ENCODE measurements around the gene CEPT1. TPM values are rescaled to one million over a fixed set of nuclear protein-coding genes. Genes with fewer than 3 reads are reported as not detected.

Gene CEPT1
- total RNA-seq, 1 experiment from 2014 or later: 33.6 TPM

GRCh38 chr1:111225717-111226400, 85.8 kb downstream of the CEPT1 start:
- Histone ChIP-seq H3K36me3 (ENCODE audit: low read depth) (no peaks in the 10 kb centered on the region), H3K9me3 (ENCODE audit: insufficient read depth, low read depth) (no peaks in the 10 kb centered on the region), H3K27ac (no peak overlapping the region), H3K4me2 (no peak overlapping the region), H3K9me2 (ENCODE audit: insufficient read depth) (no peaks in the 10 kb centered on the region), H4K20me1 (ENCODE audit: insufficient read depth) (no peaks in the 10 kb centered on the region), H3F3A (ENCODE audit: insufficient read depth, low read depth) (peaks cover 16% of the 10 kb centered on the region), H2AFZ (no peak overlapping the region), H3K27me3 (ENCODE audit: insufficient read depth, low read depth) (no peaks in the 10 kb centered on the region), H3K4me3 (no peak overlapping the region), H3K79me2 (ENCODE audit: low read depth) (no peaks in the 10 kb centered on the region), H3K4me1 (replicated peaks; ENCODE audit: insufficient read depth) (peaks cover 34% of the 10 kb centered on the region)
- no TSS peak for BruUV-seq (replicated peaks)
- no peak for TF ChIP-seq EZH2 (IDR thresholded peaks at IDR 0.05; ENCODE audit: low read depth)
- TF ChIP-seq CTCF (conservative IDR thresholded peaks at IDR 0.05): no peak
- CTCF ChIA-PET: interaction anchor here (1.1 kb wide), 1 partner anchor 197 kb away, joined by 3 read pairs; no protein-coding TSS in a partner anchor
- intact Hi-C loops (cut with micrococcal nuclease; ENCODE audit: unreplicated experiment): no loop called here
- POLR2A ChIA-PET (ENCODE audit: unreplicated experiment): no interaction called here
- no peak for DNase-seq

GRCh38 chr1:111227434-111227833, 87.4 kb downstream of the CEPT1 start, which contains the start of gene CHI3L2:
Gene CHI3L2 (plus strand): TSS chr1:111227713. CDS start chr1:111227730, 17 bp downstream.
- intact Hi-C loops (cut with micrococcal nuclease; ENCODE audit: unreplicated experiment): no loop called here
- POLR2A ChIA-PET (ENCODE audit: unreplicated experiment): no interaction called here
- H2AFZ ChIP-seq: peak within 1 kb of the TSS; percentile 73

GRCh38 chr1:111227851-111228747, 88.1 kb downstream of the CEPT1 start:
- BruUV-seq (replicated peaks): no TSS peak
- peaks cover 11% of the 10 kb centered on the region for H3F3A ChIP-seq (ENCODE audit: insufficient read depth, low read depth)
- CTCF ChIA-PET: no interaction called here
- POLR2A ChIA-PET (ENCODE audit: unreplicated experiment): interaction anchor here (0.6 kb wide), 1 partner anchor 76 kb away, joined by 4 read pairs; no protein-coding TSS in a partner anchor
- H2AFZ ChIP-seq: peak overlapping the region; percentile 73
- no peak overlapping the region for H3K4me3 ChIP-seq
- no peaks in the 10 kb centered on the region for H3K27me3 ChIP-seq (ENCODE audit: insufficient read depth, low read depth)
- intact Hi-C loops (cut with micrococcal nuclease; ENCODE audit: unreplicated experiment): no loop called here
- no peaks in the 10 kb centered on the region for H3K79me2 ChIP-seq (ENCODE audit: low read depth)
- DNase-seq: peak in 1 of 2 experiments; percentile 85
- H3K9me2 ChIP-seq (ENCODE audit: insufficient read depth): no peaks in the 10 kb centered on the region
- H4K20me1 ChIP-seq (ENCODE audit: insufficient read depth): no peaks in the 10 kb centered on the region
- no peaks in the 10 kb centered on the region for H3K9me3 ChIP-seq (ENCODE audit: insufficient read depth, low read depth)
- H3K27ac ChIP-seq: peak overlapping the region; percentile 30; the same call in 1 of the 2 replicates
- H3K4me1 ChIP-seq (replicated peaks; ENCODE audit: insufficient read depth): peaks cover 20% of the 10 kb centered on the region
- no peak for TF ChIP-seq CTCF (conservative IDR thresholded peaks at IDR 0.05)
- no peak for TF ChIP-seq EZH2 (IDR thresholded peaks at IDR 0.05; ENCODE audit: low read depth)
- peak overlapping the region; percentile 45 for H3K4me2 ChIP-seq
- no peaks in the 10 kb centered on the region for H3K36me3 ChIP-seq (ENCODE audit: low read depth)

More at GRCh38 chr1:111227434-111227833, 87.4 kb downstream of the CEPT1 start, which contains the start of gene CHI3L2:
- peaks cover 14% of the 10 kb centered on the region for H3F3A ChIP-seq (ENCODE audit: insufficient read depth, low read depth)
- no peaks in the 10 kb centered on the region for H3K9me3 ChIP-seq (ENCODE audit: insufficient read depth, low read depth)
- H3K79me2 ChIP-seq (ENCODE audit: low read depth): no peaks in the 10 kb centered on the region
- CTCF ChIA-PET: no interaction called here
- H4K20me1 ChIP-seq (ENCODE audit: insufficient read depth): no peaks in the 10 kb centered on the region
- H3K27me3 ChIP-seq (ENCODE audit: insufficient read depth, low read depth): no peaks in the 10 kb centered on the region
- peak within 1 kb of the TSS; percentile 30; the same call in 1 of the 2 replicates for H3K27ac ChIP-seq
- no peaks in the 10 kb centered on the region for H3K9me2 ChIP-seq (ENCODE audit: insufficient read depth)
- BruUV-seq (replicated peaks): no TSS peak
- H3K36me3 ChIP-seq (ENCODE audit: low read depth): no peaks in the 10 kb centered on the region
- no peak for TF ChIP-seq EZH2 (IDR thresholded peaks at IDR 0.05; ENCODE audit: low read depth)
- no peak for DNase-seq
- peak within 1 kb of the TSS; percentile 45 for H3K4me2 ChIP-seq
- no peak within 1 kb of the TSS for H3K4me3 ChIP-seq
- peaks cover 23% of the 10 kb centered on the region for H3K4me1 ChIP-seq (replicated peaks; ENCODE audit: insufficient read depth)
